Stomach (tissue), 9 donors: Measurements from ENCODE around the gene MDFIC. TPM values are rescaled to one million over a fixed set of nuclear protein-coding genes. Genes with fewer than 3 reads are reported as not detected.

Experiments used
- DNase-seq, 2 donors: peaks; one replicate each; pipeline versions ENCODE4 v3.0.0 to v3.0.0-alpha.2; 2013 to 2019
- H3K27ac ChIP-seq, 5 donors: fragments of 200-600 bp in 4 of 5; sonication (generic) in 4 of 5; one replicate each; pipeline ENCODE4 v1.5.1; 2013 to 2019; ENCODE audit warnings: mild to moderate bottlenecking in 1 of 5, moderate library complexity in 1 of 5
- H3K27me3 ChIP-seq, 3 donors: fragments of 200-600 bp; sonication (generic); one replicate each; pipeline ENCODE4 v1.5.1; 2017 to 2019; ENCODE audit warnings: mixed run types in 1 of 3
- H3K36me3 ChIP-seq, 4 donors: fragments of 200-600 bp; sonication (generic); 1 replicate in 3 of 4; 2 replicates in 1 of 4; pipeline ENCODE4 v1.5.1; 2016 to 2019
- H3K4me1 ChIP-seq, 4 donors: fragments of 200-600 bp; sonication (generic); one replicate each; pipeline ENCODE4 v1.5.1; 2016 to 2019
- H3K4me3 ChIP-seq, 4 donors: fragments of 200-600 bp; sonication (generic) in 3 of 4; one replicate each; pipeline ENCODE4 v1.5.1; 2016 to 2019; ENCODE audit warnings: mild to moderate bottlenecking in 1 of 4
- H3K9me3 ChIP-seq, 4 donors: fragments of 200-600 bp; sonication (generic); one replicate each; pipeline ENCODE4 v1.5.1; 2016 to 2019
- EP300 ChIP-seq: sonication (generic); formaldehyde crosslinking; IDR thresholded peaks from one replicate; pipeline ENCODE4 v1.6.1; 2017; ENCODE audit warnings: antibody characterized with exemption
- POLR2A ChIP-seq, 4 donors: fragments of 450-650 bp; IDR thresholded peaks; one replicate each; pipeline ENCODE4 v1.6.1; 2016; ENCODE audit warnings: antibody characterized with exemption in 4 of 4, control low read depth in 2 of 4, mild to moderate bottlenecking in 1 of 4, moderate library complexity in 1 of 4
- POLR2AphosphoS5 ChIP-seq, 3 donors: sonication (generic); formaldehyde crosslinking; IDR thresholded peaks; one replicate each; pipeline ENCODE4 v1.6.1; 2016; ENCODE audit warnings: antibody characterized with exemption in 3 of 3
- WGBS, 5 donors: extraction: QIAGEN DNeasy Blood & Tissue Kit in 3 of 5; methylation state at CpG; one replicate each; pipeline versions ENCODE4 v1.1.5 to v1.1.7; 2013 to 2018; 5-methylcytosine and 5-hydroxymethylcytosine counted together
- intact Hi-C: fragments of 100-400 bp; cut with DNase I; formaldehyde crosslinking; loops from one replicate; pipeline ENCODE4 v1.15.1; 2023; ENCODE audit warnings: low total_unique reads
- polyA plus RNA-seq, 3 donors: library from polyadenylated mRNA; stranded (reverse); fragments of 200-250 nt; gene quantifications; one replicate each; pipeline ENCODE4 v1.2.3, GENCODE V29; 2013
- total RNA-seq, 5 donors: library from RNA; depleted of rRNA; stranded (reverse); fragments of >200 nt; gene quantifications; one replicate each; pipeline versions ENCODE4 v1.1.0 to v1.2.3, GENCODE V29; 2014 to 2016
- TF ChIP-seq, protein P1 (sequence below), 7 experiments: fragments of 450-650 bp in 4 of 7; fragments of 200-600 bp in 3 of 7; sonication (generic) in 3 of 7; IDR thresholded peaks; one replicate each; pipeline ENCODE4 v1.5.1; 2016 to 2019; ENCODE audit warnings: antibody characterized with exemption in 7 of 7, control low read depth in 2 of 7, mild to moderate bottlenecking in 1 of 7
- donor health status: healthy with polysubstance abuse.
- donor health status: Bipolar disorder and iron deficiency.
- donor health status: healthy.

Gene MDFIC
- total and polyA plus RNA-seq, 8 donors, result 6.9 to 39.8 (median 8.6) TPM

DNA sequence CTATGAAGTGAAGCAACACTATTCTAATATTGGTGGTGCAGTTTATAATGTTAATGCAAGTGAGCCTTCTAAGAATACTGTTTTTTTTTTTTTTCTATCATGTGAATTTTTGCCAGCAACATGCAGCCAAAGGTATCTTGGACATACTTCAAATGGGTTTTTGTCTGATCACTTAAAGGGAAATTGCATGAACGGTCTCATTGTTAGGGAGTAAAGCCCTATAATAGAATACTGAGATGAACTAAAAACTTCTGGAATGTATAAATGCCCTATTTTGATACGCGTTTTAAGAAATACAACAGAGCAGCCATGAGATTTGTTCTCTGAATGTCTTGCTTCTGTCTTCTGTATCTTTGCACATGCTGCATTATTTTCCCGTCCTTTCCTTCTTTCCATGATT lies 10.5 kb upstream of the MDFIC start:
- Histone ChIP-seq H3K4me1 (no peaks in the 10 kb centered on the region), H3K27me3 (no peaks in the 10 kb centered on the region), H3K4me3 (no peak overlapping the region), H3K9me3 (peaks cover 0 to 4% (median 0%) of the 10 kb centered on the region in 4 donors), H3K36me3 (no peaks in the 10 kb centered on the region), H3K27ac (no peak overlapping the region)
- no peak for TF ChIP-seq POLR2AphosphoS5 (IDR thresholded peaks at IDR 0.05)
- TF ChIP-seq, protein P1, sequence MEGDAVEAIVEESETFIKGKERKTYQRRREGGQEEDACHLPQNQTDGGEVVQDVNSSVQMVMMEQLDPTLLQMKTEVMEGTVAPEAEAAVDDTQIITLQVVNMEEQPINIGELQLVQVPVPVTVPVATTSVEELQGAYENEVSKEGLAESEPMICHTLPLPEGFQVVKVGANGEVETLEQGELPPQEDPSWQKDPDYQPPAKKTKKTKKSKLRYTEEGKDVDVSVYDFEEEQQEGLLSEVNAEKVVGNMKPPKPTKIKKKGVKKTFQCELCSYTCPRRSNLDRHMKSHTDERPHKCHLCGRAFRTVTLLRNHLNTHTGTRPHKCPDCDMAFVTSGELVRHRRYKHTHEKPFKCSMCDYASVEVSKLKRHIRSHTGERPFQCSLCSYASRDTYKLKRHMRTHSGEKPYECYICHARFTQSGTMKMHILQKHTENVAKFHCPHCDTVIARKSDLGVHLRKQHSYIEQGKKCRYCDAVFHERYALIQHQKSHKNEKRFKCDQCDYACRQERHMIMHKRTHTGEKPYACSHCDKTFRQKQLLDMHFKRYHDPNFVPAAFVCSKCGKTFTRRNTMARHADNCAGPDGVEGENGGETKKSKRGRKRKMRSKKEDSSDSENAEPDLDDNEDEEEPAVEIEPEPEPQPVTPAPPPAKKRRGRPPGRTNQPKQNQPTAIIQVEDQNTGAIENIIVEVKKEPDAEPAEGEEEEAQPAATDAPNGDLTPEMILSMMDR (IDR thresholded peaks at IDR 0.05), result no peak
- TF ChIP-seq POLR2A (IDR thresholded peaks at IDR 0.05), result no peak
- TF ChIP-seq EP300, result no peak
- no peak for DNase-seq
- 78 to 86% (median 83%) methylated on average over 4 of the region's 4 CpGs for WGBS, 5 donors
- intact Hi-C loops, result no loop called here

DNA sequence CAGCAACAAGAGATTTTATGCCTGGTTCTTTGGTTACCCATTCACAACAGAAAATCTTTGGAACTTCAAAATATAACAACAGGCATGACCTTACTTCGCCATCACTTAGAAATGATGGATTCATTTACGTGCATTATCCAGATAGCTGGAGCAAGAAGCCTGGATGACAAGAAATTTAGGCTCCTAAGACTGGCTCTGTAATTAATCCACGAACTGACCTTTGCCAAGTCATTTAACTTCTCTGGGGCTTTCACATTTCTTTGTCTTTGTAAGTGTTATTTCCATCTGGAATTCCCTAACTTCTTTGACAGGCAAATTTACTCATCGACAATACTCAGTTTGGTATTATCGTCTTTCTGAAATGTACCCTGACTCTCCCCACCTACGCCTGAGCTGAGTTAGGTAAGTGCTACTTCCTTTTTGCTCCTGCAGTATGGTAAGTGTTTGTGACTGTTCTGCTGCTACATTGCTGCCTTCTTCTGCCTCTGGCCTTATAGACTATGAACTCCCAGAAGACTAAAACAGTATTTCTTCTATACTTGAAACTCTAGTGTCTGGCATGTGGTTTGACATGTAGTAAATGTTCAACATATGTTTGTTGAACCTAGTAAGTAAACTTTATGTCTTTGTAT lies 5.5 kb upstream of the MDFIC start:
- intact Hi-C loops, result no loop called here
- H3K27ac ChIP-seq, result no peak overlapping the region

DNA sequence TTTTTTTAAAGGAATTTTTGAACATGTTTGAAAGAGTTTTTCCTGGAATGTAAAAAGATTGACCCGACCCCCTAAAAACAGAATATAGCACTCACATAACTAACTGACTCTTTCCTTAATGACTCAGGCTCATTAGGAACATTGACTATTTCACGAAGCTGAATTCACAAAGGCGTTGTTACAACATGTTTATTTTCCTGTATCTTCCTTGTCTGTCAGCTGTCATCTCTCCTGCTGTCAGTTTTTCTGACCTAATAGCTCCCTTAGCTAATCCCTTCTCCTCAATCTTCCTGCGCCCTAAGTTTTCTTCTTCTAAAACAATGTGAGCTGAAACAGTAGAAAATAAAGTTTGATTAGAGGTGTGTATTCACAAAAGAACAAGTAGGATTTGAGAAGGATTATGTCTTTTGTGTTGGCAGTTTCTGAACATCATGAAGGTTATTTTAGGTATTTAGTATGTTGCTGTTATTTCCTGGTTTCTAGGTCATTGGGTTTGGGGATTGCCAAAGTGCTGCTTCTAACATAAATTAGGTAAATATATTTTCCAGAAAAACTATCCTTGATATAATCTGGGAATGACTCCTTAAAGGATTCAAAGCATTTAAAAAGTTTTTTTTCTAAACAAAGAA lies 4.6 kb upstream of the MDFIC start:
- DNase-seq, result no peak
- TF ChIP-seq POLR2A (IDR thresholded peaks at IDR 0.05), result no peak
- no peak for TF ChIP-seq EP300
- TF ChIP-seq, protein P1 (IDR thresholded peaks at IDR 0.05), result no peak
- no peak for TF ChIP-seq POLR2AphosphoS5 (IDR thresholded peaks at IDR 0.05)
- Histone ChIP-seq H3K36me3 (no peaks in the 10 kb centered on the region), H3K9me3 (no peaks in the 10 kb centered on the region), H3K27me3 (no peaks in the 10 kb centered on the region), H3K4me1 (peaks cover 0 to 5% (median 0%) of the 10 kb centered on the region in 4 donors), H3K27ac (no peak overlapping the region), H3K4me3 (no peak overlapping the region)
- intact Hi-C loops, result no loop called here
- WGBS, 5 donors, result 60 to 79% (median 76%) methylated on average over 4 of the region's 4 CpGs

More for the DNA sequence above, 5.5 kb upstream of the MDFIC start:
- no peak overlapping the region for H3K4me3 ChIP-seq
- no peaks in the 10 kb centered on the region for H3K4me1 ChIP-seq
- no peaks in the 10 kb centered on the region for H3K9me3 ChIP-seq
- DNase-seq, result no peak
- WGBS, 5 donors, result 67 to 80% (median 74%) methylated on average over 6 of the region's 6 CpGs
- H3K36me3 ChIP-seq, result no peaks in the 10 kb centered on the region
- no peaks in the 10 kb centered on the region for H3K27me3 ChIP-seq
- TF ChIP-seq POLR2A (IDR thresholded peaks at IDR 0.05), result no peak
- no peak for TF ChIP-seq POLR2AphosphoS5 (IDR thresholded peaks at IDR 0.05)
- TF ChIP-seq, protein P1 (IDR thresholded peaks at IDR 0.05), result no peak

DNA sequence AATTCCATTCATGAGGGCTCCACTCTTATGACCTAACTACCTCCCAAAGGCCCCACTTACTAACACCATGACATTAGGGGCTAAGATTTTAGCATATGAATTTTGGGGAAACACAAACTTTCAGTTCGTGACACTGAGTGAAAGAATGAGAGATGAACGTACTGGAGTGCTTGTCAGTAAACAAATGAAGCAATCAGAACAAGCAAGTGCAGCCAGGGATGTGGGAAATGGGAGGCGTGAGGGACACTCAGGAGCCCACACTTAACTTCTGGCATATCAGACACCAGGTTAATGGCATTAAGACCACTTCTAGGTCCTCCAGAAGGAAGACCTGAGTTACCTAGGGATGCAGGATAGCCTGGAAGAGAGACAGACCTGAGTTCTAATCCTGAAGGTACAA lies 2.3 kb upstream of the MDFIC start:
- Histone ChIP-seq H3K4me1 (peaks cover 0 to 19% (median 11%) of the 10 kb centered on the region in 4 donors), H3K4me3 (no peak overlapping the region), H3K27ac (no peak overlapping the region), H3K9me3 (no peaks in the 10 kb centered on the region), H3K27me3 (no peaks in the 10 kb centered on the region), H3K36me3 (no peaks in the 10 kb centered on the region)
- TF ChIP-seq POLR2A (IDR thresholded peaks at IDR 0.05) (no peak), POLR2AphosphoS5 (IDR thresholded peaks at IDR 0.05) (no peak), EP300 (no peak)
- TF ChIP-seq, protein P1 (IDR thresholded peaks at IDR 0.05), result no peak
- intact Hi-C loops, result no loop called here
- no peak for DNase-seq
- WGBS, 5 donors, result 70 to 88% (median 81%) methylated on average over 3 of the region's 3 CpGs
